Stimulated activated CD8-positive, alpha-beta memory T cell treated with anti-CD3 and anti-CD28 coated beads, Interleukin-7, amount 100 ng/mL, for 4 hours (primary cell): ENCODE results near the gene RNASE9.
"Not testable (repeated sequence)": the region's sequence is repeated elsewhere in the genome, so short reads cannot be mapped to it uniquely, and the experiment has no call there.

Experiments
- DNase-seq, 2 donors: peaks; one replicate each; pipeline ENCODE4 v3.0.0-alpha.2; 2020; ENCODE audit warnings: low read depth in 2 of 2

RNASE9 gene

GRCh38 chr14:20522332-20522731 is 38.5 kb downstream of the RNASE9 start:
- no peak for DNase-seq

- DNase-seq: no peak
Measured at GRCh38 chr14:20516921-20517320, 43.9 kb downstream of the RNASE9 start.

- no peak for DNase-seq
Measured at GRCh38 chr14:20515846-20516245, 45.0 kb downstream of the RNASE9 start.

GRCh38 chr14:20512177-20512905 is 48.5 kb downstream of the RNASE9 start:
- no peak for DNase-seq

GRCh38 chr14:20508367-20508766 is 52.5 kb downstream of the RNASE9 start:
- no peak for DNase-seq

GRCh38 chr14:20507537-20507936 is 53.3 kb downstream of the RNASE9 start:
- DNase-seq: not testable (repeated sequence)

- DNase-seq: not testable (repeated sequence)
Measured at GRCh38 chr14:20506752-20507151, 54.1 kb downstream of the RNASE9 start.

- DNase-seq: not testable (repeated sequence)
Measured at GRCh38 chr14:20506276-20506675, 54.6 kb downstream of the RNASE9 start.
